ENCODE data around the gene GPR180.

GPR180 gene

DNA sequence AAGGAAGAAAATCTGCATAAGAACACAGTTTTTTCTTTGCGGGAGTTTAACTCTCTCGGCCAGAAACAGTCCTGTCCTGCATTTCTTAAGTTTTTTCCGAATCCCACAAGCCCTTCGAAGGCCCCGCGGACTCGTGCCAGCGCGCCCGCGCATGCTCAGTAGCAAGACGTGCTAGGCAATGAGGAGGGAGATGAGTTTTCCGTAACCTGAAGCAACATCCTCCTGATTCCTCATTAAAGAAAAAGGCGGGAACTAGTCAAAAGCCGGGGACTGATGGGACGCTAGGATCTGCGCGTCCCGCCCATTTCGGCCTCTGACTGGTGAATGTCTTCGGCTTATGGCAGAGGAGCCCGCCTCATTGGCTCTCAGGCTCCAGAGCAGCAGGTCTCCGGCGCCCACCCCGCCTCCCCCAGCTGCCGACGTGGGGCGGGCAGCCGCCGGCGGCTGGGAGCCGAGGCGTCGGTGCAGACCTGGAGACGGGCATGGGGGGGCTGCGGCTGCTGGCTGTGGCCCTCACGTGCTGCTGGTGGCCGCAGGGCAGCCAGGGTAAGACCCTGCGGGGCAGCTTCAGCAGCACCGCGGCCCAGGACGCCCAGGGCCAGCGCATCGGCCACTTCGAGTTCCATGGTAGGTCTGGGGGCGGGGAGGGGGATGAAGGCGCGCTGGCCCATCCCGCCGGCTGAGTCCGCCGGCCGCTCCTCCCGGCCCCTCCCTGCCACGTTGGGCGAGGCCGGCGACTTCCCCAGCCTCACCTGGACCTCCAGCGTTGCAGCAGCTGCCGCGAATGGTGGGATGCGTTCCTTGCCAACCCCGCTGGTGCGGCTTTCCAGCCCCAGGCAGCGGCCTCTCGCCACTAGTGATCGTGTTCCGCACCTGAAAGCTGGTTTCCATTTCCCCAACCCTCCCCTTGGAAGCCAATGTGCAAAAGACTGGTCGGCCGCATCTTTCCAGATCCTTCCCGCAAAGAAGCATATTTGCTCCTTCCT, at the start of gene GPR180:
Gene GPR180, plus strand, starts transcription at position 412 of the 986 bp plus-strand sequence. Its CDS starts 71 bp downstream, at position 483.
- DNase-seq = peak; percentile 93

DNA sequence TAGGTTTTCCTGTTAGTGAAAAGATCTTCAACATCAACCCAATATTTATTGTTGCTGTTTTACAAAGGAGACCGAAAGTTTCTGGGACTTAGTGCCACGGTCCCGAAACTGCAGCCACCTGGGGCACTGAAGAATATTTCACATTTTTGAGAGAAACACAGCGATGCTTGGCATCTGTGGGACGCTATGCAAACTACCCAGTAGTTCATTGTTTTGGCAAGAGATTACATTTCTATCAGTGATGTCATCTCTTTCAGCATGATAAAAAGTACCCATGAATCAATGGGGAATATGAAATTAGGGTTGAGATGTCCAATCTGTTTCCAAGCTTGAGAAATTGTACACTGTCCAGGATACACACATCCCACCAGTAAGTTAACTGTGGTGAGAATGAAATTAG, 49.6 kb upstream of the GPR180 start:
- DNase-seq = no peak

DNA sequence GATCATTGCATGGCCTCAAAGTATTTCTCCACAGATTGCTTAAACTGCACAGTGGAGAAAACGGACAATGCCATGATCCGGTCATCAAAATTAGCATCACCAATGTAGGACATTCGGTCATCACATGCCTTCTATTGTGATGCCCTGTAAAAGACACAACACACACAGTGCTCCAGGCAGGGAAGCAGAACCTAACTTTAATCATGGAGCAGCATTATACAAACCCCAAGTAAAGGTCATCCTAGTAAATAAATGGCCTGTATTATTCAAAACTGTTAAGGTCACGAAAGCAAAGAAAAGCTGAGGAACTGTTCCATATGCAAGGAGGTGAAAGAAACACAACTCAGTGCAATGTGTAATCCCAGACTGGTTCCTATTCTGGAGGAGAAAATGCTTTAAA, 47.9 kb upstream of the GPR180 start:
- DNase-seq = no peak

- no peak for DNase-seq
These were observed 45.6 kb upstream of the GPR180 start for GRCh38 chr13:94556041-94556440.

DNA sequence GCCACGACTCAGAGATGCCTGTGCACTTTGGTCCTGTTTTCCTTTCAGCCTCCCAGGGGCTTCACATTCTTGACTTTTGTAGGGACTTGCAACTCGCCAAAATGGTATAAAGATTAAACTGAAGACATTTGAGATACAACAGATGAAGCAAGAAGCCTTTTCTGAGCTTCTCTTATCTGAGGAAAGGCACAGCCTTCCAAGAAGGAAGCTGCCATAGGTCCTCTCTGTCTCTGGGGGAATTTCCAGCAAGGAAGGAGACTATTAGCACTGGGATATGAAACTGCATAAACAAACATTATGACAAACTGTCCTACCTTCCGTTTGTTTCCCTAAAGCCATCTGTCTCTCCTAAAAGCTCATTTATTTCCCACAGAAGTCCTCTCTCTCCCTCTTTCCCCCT, 45.0 kb upstream of the GPR180 start:
- DNase-seq = no peak

DNA sequence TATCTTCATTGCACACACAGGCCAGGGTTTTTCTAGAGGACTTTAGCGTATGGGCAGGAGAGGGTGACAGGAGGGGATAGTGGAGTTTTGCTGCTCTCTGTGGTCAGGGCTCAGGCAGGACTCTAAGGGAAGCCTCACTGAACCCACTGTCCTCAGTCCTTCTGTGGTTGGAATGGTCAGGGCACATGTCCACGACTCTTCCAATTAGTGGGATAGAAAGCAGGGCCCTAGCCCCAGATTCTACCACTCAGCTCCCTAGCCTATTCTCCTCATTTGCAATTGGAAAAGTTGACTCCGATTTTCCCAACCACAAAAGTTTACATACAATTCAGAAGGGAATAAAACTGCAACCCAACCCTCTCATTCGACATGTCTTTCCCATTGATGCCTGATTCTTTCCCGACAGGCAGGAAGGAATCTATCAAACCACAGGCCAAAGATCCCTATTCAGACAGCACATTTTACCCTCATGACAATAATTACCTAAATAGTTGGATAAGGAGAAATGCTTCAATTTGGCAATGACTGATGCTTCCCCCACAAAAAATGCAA, 43.9 kb upstream of the GPR180 start:
- no peak for DNase-seq

GRCh38 chr13:94558716-94559115, 42.9 kb upstream of the GPR180 start:
- DNase-seq = no peak

DNA sequence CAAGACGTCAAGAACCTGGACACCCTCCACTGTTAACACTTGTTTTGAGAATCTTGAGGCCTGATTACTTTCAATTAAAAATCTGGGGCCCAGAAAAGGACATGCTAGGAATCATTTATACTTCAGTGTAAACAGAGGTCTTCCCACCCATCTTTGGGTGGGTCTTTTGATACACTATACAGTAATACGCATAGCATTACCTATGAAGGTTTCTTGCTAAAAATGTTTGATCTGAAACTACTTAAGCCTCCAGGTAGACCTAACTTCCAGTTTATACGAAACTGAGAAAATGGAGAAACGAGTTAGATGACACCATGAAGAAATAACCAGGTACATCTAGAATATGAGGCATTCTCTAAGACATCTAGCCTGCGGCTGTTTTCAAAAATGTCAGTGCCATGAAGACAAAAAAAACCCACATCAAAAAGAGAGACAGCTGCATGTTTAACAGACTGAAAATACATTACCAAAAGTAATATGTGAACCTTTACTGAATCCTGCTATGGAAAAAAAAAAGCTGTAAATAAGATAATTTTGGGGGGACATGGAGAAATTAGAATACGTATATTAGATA, 42.3 kb upstream of the GPR180 start:
- DNase-seq = no peak

DNA sequence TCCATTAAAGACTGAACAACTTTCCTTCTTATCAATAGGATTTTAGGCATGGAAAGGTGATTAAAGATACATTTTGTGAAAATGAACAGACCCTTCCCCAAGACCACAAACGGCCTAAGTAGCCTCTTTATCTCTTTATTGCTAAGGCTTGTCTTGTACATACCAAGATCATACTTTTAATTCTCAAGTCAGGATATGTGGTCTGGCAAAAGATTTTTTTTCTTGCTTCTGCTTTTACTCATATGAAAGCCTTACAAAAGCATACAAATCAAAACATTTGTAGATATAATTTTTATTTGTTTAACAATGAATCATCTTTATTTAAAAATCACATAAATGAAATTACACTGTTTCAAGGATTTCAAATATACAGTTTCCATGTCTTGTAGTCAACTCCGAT, 41.5 kb upstream of the GPR180 start:
- no peak for DNase-seq

- DNase-seq = no peak
These were observed 40.5 kb upstream of the GPR180 start for GRCh38 chr13:94561126-94561525.

DNA sequence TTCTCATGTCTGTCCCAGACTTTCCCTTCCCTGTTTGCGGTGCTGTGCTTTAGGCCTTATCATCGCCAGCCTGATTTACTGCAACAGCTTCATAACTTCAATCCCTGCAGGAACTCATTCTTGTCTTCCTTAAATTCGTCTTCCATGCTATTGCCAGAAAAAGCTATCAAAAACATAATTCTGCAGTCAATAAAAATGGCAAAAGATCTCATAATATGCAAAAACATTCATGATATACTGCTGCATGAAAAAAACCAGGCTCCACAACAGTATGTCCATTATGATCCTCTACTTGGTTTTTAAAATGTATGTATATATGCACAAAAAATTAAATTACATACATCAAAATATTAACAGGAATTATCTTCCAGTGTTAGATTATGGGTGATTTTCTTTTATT, 34.1 kb upstream of the GPR180 start:
- DNase-seq = no peak

DNA sequence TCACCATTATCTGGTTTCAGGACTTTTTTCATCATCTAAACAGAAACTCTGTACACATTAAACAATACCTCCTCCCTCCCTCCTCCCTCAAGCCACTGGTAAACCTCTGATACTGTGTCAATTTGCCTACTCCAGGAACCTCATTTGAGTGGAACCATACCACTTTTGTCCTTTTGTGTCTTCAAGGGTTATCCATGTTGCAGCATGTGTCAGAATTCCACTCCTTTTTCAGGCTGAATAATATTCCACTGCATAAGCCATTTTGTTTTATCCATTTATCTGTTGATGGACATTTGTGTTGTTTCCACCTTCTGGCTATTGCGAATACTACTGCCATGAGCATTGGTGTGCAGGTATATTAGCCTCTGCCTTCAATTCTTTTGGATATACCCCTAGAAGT, 33.2 kb upstream of the GPR180 start:
- DNase-seq = no peak

GRCh38 chr13:94569615-94570014, 32.0 kb upstream of the GPR180 start:
- no peak for DNase-seq

GRCh38 chr13:94579063-94579462, 22.6 kb upstream of the GPR180 start:
- no peak for DNase-seq

DNA sequence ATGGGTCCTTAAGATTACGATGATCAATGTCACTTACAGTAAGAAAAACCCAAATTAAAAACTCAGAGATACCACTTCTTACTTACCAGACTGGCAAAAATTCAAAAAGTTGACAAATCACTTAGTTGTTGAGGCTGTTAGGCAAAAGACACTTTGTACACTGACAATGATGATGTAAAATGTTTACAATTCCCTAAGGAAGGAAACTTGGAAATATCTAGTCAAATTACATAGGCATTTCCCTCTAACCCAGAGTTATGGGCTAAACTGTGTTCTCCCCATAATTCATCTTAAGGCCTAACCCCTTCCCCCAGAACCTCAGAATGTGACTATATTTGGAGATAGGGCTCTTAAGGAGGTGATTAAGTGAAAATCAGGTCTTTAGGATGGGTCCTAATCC, 17.7 kb upstream of the GPR180 start:
- DNase-seq = no peak

DNA sequence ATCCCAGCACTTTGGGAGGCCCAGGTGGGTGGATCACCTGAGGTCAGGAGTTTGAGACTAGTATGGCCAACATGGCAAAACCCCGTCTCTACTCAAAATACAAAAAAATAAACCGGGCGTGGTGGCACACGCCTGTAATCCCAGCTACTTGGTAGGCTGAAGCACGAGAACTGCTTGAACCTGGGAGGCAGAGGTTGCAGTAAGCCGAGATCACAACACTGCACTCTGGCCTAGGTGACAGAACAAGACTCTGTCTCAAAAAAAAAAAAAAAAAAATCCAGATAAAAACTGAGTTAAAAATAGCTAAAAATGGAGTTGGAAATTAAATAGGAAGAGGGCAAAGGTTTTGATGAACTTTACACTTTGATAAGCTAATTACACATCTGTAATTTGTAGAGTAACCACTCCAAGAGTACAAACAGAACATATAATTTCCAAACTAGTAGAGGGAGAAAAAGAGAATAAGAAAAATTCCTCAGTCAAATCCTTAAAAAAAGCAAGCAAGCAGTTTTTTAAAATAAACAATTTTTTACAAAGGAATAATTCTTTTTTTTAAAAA, 16.0 kb upstream of the GPR180 start:
- no peak for DNase-seq

GRCh38 chr13:94586371-94586770, 15.3 kb upstream of the GPR180 start:
- DNase-seq = no peak

DNA sequence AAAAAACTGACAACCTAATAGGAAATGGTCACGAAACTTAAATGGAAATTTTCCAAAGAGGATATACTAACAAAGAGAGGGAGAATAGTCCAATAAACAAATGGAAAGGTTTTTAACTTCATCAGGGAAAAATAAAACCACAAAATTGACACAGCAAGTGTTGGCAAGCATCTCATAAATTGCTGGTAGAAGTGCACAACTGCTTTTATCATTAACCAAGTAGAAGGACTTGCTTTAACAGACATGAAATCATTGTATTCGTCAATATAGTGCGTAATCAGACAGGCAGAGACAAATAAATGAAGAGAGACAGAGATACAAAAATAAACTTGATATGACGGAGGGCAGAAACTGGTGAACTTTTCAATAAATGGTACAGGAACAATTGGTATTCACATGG, 13.1 kb upstream of the GPR180 start:
- no peak for DNase-seq

DNA sequence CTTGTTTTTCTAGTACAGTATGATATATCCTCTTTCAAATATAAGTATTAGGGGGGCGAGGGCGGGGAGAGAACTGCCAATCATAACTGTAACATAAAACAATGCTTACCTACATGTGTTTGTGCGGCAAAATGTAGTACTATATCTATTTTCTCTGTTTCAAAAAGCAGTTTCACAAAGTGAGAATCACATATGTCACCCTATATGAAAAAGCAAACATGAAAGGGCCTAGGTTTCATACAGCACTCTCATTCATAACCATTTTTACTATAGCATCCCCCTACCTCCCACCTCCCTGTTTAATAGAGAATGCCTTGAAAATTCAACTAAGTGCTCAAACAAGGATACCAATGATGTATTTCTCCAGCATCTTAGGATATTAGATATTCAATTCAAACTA, 10.9 kb upstream of the GPR180 start:
- DNase-seq = no peak

DNA sequence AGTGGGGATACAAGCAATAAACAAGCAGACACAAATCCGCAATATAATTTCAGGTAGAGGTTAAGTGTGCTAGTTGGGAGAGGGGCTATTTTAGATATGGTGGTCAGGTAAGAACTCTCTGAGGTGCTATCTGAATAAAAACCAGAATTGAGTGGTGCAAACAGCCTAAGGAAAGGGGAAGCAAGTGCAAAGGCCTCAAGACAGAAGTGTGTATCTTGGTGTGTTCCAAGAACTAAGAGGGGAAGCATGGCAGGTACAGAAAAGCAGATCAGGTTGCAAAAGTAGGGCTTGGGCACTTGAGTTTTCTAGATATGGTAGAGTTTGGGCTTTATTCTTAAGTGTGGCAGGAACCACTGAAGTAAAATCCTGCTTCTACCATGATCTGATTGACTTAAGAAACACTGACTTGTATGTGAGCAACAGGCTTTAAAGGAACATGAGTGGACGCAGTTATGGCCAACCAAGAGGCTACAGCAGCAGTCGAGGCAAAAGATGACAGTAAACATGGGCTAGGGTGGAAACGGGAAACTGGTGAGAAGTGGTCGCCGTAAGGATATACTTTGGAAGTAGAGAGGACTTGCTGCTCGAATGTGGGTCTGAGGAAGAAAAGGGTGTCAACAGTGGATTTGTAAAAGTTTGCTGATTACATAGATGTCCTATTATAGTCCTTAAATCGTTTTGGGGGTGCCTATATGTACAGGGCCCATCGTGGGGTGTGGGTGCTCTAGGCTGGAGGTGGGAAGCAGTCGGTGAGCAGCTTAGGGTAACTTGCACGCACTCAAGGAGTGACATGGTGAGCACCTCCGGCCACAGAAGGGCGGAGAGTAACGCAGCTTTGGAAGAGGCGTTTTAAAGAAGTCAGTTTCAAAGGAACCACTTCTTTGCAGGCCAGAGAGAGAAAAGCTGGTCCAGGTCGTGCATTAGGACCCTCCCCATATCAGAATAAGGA, 6.4 kb upstream of the GPR180 start:
- peak; percentile 42 for DNase-seq

GRCh38 chr13:94595950-94596574, 5.6 kb upstream of the GPR180 start, which contains the start of gene TGDS:
TSS of gene TGDS (minus strand) at chr13:94596152. CDS start at chr13:94596136, 16 bp downstream.
- peak; percentile 91 for DNase-seq

- DNase-seq = no peak
These were observed 5.1 kb upstream of the GPR180 start for GRCh38 chr13:94596575-94596971.

Data from stimulated activated CD4-positive, alpha-beta T cell treated with anti-CD3 and anti-CD28 coated beads, Interleukin-4, amount 100 ng/mL, for 24 hours (primary cell).